NOMO-1 treated with DMSO at 0.1 percent for 48 hours (cell line): ENCODE results near the gene CPTP.

Source experiments
- DNase-seq: peaks from one replicate; lab custom pipeline; 2025; ENCODE audit not compliant: unreplicated experiment; lab: John Stamatoyannopoulos, UW

The CPTP gene

DNA sequence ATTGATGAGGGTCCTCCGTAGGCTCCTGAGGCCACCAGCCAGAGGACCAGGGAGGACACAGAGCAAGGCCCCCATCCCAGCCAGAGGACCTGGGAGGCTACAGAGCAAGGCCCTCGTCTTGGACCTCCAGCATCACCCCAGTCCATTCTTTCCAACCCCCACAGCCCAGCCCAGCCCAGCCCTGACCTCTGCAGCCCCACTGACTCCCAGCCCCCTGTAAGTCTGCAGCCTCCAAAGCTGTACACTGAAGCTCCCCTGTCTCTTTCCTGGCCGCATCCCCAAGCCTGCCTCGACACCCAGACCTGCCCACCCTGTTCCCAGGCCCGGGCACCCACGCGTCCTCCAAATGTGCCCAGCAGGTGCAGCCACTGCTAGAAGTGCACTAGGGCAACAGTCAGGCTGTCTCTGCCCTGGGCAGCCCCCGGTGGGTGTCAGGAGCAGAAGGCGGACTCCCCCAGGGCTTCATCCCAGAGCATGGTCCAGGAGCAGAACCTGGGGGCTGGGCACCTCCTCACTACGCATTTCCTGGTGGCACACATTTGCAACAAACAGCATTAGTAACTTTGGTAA lies 22.5 kb downstream of the CPTP start:
- no peak for DNase-seq

DNA sequence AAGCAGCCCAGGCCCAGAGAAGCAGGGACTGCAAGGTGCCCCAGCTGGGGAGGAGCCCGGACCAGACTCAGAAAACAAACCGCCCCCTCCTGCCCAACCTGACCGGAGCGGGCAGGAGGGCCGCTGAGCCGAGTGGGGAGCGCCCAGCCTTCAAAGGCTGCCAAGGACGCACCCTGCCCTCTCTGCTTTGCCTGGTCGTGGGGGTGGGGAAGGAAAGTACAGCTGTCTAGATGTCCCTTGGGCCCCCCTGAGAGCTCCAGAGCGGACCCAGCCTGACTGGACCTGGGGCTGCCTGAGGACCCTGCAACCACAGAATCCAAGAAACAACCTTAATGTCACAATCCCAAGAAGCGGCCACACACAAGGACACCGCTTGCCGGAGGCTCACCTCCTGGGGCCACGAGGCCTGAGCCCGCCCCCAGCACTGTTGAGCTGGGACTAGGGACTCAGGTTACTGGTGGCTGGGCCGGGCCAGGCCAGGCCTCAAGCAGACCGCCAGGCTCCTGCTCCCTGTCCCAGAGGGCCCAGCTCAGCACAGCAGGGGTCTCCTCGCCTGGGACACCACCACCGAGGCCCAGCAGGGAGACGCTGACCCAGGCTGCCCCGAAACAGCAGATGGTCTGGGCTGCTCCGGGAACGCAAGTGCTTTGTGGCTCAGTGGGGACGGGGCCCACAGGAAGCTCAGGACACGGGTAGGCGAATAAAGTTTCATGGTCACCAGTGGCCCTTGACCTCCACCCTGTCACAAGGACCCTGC lies 23.2 kb downstream of the CPTP start:
- DNase-seq: no peak

DNA sequence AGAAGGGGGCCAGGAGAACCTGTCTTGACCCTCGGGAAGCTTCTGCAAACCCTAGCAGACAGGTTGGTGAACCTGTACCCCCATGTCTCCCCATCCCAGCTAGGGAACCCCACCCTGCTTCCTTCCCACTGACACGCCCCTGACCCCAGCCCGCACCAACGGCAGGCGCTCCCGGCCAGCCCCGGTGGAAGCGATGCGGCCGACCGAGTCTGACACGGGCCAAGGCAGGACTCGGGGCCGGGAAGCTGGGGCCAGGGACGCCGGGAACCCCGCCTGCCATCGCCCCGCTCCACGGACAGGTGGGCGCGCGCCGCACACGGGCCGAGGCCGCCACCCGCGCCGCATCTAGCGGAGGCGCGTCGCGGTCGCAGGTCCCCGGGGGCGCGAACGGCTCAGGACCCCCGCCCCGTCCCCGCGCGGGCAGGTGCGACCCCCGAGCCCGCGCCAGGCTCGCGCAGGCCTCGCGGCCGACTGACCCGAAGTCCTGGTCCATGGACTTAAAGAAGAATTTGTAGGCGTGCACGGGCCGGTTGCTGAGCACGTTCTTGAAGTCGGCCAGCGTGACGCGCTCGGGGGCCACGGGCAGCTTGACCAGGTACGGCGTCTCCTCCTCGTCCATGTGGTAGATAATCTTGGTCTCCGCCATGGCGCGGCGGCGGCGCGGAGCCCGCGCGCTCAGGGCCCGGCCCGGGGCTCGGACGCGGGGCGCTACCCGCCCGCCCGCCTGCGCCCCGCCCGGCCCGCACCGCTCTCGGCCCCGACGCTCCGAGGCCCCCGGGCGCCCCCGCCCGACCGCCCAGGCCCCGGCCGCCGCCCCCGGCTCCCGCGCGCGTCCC lies 24.0 kb downstream of the CPTP start:
- DNase-seq: no peak

DNA sequence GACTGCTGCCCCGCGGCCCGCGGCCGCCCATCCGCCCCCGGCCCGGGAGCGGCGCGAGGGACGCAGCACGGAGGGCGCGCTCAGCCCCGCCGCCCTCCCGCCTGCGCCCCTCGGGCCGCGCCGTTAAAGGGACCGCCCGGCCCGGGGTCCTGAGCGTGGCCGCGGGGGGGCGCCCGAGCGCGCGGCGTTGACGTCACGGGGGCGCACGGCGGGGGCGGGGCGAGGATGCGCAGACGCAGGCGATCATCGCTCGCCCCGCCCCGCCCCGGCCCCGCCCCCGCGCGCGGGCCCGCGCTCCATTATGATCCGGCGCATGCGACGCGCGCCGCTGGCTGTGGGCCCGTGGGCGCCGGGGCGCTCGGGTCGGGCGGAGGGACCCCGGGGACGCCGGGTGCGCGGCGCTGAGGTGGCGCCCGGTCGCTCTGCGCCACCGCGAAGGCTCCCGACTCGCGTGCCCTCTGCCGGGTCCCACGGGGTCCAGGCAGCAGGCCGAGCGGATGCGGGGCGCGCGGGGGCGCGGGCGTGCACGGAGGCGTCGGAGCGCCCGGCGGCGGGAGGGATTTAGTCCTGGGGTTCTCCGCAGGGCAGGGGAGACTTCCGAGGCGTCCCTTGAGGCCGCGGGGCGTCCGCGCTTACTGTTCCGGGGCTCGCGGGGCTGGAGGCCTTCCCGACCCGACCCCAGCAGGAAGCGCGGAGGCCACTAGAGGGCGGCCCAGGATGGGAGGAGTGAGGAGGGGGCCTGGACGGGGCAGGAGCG lies 24.8 kb downstream of the CPTP start, which contains the start of gene DVL1:
TSS of gene DVL1 (minus strand) at position 163 of the 757 bp plus-strand sequence. CDS start 353 bp downstream, outside the sequence.
- peak; percentile 46 for DNase-seq

DNA sequence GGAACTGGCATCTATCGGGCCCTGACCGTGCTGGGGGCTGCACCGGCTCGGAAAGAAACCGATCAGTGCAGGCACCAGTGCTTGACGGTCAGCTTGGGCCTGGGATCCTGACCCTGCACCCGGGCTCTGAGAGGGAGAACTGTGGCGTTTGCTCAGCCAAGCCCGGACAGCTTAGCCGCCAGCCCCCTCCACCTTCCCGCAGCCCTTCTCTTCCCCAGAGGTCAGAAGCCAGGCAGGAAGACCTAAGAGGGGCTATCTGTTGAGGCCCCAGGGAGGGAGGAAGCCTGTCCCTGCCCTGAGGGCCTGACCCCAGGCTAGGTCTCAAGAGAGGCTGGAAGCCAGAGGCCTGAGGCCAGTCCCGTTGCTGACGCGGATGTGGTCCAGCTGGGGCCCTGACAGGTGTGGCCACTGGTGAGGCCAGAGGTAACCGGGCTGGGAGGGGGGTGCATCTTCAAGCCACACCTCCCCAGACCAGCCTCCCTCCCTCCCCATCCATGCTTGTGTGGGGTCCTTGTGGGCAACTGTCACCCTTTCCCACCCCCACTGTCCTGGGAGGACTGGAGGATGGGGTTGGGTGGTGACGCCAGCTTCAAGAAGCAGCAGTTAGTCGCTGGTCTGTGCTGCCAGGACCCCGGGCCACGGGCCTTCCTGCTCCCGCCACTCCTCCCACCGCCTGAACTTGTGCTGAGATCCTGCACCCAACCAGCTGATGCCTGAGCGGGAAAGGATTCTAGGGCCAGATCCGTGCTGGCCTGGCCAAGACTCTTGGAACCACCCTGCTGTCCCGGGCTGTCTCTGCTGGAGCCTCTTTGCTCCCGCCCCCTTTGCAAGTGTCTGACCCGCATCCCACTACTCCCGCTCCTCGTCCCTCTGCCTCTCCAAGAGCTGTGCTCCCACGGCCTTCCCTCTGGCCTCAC lies 27.2 kb downstream of the CPTP start:
- no peak for DNase-seq

DNA sequence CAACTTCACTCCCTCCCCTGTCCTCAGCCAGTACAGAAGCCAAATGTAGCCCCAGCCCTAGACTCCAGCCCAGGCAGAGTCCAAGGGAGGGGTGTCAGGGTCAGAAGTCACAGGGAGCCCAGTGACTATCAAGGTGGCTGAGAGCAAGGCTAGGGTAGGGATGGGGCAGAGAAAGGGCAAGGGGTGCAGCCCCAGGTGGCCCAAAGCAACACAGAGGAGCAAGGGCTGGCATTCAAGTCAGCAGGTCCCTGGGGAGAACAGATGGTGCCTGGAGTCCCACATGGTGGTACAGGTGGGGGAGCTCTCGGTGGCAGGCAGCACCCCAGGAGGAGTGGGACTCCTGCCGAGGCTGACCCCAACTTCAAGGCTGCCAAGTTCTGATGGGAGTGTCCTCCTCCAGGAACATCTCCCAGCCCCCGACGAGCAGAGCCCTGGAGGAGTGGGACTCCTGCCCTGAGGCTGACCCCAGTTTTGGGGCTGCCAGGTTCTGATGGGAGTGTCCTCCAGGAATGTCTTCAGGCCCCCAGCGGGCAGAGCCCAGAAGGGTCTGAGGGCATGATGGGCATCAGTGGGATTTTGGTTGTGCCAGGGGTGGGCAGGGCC lies 28.3 kb downstream of the CPTP start:
- DNase-seq: no peak

DNA sequence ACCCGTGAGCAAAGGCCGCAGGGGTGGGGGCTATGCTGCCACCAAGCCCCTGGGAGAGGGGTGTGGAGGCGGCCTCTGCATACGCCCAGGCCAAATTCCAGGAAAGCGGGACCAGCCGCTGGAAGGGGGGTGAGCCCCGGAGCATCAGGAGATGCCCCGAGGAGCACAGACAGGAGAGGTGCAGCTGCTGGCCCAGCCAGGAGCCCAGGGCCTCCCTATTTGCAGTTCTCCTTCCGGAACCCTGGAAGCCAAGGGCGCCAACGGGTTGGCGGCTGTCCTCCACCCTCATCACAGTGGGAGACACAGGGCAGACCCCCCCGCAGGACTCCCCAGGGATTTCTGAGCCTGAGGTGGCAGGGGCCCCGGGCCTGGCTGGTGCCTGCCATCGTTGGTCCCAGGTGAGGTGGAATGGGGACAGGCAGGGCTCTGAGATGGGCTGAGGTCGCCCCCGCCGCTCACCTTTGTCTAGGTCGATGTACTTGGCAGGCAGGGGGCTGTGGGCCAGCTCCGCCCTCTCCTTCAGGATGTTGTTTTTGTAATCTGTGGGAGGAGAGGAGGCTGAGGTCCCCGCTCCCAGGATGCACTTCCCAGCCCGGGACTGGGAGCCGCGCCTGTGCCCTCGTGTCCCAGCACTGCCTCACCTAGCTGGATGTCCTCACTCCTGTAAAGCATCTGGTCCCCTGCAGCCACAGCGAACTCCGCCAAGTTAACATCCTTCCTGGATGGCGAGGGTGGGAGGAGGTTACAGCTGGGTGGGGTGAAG lies 29.0 kb downstream of the CPTP start:
- no peak for DNase-seq

DNA sequence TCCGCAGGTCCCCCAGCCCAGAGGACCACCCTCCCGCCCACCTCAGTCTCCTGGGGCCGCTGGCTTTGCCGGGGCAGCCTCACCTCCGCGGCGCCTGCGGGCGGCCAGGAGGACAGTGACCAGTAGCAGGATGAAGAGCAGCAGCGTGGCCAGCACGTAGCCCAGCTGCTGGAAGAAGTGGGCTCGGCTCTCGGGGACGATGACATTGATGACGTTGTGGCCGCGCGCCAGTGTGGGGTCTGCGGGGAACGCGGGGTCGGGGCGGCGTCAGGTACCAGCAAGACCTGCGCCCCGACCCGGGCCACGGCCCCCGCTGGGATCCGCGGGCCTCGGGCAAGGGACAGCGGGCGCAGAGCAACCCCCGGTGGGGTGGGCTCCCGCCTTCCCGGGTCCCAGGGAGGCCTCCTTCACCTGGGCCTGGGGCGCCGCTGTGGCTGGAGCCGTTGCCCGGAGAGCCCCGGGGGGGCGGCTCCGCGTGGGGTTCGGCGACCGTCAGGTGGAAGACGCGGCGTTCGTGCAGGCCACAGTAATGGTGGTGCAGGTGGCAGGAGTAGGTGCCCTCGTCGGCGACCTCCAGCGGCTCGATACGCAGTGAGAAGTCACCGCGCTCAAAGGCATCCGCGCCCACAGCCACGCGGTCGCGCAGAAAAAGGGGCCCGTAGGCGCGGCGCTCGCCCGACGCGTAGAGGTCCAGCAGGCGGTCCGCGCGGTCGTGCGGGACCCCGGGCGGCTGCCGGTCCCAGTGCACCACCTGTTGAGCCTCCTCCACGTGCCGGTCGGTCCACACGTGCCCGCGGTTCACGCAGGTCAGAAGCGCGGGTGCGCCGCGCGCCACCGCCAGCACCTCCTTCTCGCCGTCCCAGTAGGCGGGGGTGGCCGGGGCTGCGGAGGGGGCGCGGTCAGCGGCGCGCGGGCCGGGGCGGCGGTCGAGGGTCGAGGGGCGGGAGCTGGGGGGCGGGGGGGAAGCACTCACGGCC lies 30.0 kb downstream of the CPTP start:
- no peak for DNase-seq

DNA sequence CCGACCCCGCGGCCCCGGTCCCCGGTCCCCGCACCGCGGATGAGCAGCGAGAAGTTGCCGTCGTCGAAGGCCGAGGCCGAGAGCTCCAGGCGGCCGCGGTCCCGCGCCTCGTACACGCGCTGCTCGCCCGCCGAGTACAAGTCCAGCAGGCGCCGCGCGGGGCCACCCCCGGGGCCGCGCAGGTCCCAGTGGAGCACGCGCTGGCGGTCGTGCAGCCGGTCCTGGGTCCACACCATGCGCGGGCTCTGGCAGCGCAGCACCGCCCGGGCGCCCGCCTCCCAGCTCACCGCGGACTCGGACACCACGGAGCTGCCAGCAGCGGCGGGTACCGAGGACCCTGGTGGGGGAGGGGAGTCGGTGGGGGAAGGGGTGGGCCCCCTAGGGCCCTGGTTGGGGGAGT lies 30.8 kb downstream of the CPTP start:
- peak; percentile 32 for DNase-seq

DNA sequence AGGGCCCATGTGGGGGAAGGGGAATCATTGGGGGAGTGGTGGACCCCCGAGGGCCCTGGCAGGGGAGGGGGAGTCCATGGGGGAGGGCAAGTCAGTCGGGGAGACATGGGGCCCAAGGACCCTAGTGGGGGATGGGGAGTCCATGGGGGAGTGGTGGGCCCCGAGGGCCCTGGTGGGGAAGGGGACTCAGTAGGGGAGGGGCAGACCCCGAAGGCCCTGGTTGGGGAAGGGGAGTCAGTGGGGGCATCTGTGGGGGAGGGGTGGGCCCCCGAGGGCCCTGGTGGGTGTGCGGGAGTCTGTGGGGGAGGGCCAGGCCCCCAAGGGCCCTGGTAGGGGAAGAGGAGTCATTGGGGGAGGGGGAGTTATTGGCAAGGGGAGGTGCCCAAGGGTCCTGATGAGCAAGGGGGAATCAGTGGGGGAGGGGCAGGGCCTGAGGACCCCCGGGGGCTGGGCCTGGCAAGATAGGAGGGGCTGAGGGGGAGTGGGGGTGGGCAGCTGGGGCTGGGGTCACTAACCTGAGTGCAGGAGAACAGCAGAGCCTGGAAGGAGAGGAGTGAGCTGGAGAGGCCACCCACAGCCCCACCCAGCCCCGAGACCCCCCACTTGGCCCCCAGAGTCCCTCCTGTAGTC lies 31.7 kb downstream of the CPTP start:
- no peak for DNase-seq

DNA sequence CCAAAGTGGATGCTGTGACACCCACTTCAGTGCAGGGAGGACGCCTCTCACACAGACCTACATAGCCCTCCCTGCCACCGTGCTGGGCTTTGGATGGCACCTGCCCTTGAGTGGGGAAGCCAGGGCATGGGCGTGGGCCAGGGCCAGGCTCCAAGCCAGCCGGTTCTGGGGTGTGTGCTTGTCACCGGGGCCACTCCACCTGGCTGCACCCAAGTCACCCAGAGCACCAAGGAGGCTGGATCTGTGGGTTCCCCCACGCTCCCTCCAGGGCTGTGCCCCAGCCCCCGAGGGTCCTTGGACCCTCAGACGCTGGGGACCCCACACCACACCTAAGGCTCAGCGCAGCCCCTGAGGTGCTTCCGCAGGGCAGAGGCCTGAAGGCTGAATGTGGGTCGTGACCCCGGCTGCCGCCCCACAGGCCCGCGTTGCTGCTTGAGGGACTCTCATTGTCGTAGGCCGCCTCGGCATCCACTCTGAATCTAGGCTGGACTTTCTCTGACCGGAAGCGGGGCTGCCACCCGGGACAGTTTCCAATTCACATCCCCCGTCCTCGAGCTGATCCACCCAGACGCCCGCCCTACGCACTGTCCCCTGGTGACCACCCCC lies 32.3 kb downstream of the CPTP start:
- DNase-seq: no peak

DNA sequence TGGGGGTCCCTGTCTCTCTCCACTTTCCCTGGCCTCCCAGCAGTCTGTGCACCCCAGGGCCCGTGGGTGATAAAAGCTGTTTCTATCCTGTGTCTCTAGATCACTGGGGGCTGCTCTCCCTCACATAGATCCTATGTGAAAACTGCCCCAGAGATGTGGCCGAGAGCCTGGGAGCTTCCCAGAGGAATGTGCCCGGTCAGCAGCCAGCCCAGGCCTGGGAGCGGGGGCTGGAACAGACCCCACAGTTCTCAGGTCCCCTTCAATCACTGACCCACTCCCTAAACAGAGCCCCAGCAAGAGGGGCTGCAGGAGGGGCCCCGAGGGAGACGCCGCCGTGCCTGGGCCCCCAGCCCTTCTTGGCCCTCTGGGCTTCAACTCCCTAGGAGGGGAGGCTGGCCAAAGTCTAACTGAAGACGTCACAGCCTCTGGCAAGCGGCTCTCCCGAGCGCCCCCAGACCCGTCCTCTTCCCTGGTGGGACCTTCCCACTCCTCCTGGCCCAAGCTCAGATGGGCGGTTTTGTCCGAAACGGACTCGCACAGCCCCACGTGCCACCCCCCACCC lies 33.4 kb downstream of the CPTP start:
- DNase-seq: no peak

DNA sequence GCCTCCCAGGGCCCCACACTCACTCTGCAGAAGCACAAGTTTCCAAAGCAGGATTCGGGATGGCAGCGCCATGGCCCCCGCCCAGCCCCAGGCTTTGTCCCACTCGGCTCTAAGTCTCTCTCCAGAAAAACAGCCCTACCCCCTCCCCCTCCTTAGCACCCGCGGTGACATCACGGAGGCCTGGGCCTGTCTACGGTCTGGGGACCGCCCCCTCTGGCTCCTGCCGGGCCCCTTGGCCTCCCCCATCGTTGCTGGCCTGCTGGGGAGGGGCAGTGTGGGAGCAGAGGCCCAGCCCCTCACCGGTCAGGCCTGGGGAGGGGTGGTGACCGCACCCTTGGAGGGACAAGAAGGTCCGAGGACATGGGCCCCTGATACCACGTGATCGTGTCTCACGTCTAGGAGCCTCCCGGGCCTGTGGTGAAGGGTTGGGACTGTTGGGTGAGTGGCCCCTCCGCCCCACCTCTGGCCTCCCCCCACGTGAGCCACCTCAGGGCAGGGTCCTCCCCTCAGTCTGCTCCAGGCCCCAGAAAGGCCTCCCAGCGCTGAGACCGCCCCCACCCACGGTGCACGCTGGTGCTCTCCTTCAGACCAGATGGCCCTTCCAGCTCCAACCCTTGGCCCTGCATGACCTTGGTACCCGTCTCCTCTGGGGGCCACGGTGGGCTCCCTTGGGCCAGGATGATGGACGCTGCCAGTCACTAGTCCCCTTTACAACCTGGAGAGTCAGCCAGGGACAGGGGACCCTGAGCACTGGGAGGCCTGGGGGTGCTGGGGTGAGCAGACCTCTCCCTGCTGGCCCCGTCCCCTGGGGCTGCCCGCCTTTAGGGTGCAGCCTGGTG lies 34.0 kb downstream of the CPTP start, which contains the start of gene MXRA8:
TSS of gene MXRA8 (minus strand) at position 123 of the 839 bp plus-strand sequence. CDS start at position 72, 51 bp downstream.
- DNase-seq: no peak

DNA sequence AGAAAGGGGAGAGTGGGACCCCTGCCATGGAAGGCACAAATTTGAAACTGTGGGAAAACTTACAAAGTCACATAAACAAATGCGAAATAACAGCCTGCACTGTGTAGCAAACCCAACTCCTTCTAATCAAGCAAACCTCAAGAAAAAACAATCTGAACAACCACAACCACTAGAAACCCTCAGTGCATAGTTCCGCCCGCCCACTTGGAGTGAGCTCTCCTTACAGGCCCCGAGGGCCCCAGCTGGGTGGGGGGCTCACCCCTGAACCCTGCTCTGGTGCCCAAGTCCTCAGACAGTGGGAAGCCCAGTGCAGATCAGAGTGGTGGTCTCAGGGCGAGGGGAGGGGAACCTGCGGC lies 34.7 kb downstream of the CPTP start:
- DNase-seq: no peak

DNA sequence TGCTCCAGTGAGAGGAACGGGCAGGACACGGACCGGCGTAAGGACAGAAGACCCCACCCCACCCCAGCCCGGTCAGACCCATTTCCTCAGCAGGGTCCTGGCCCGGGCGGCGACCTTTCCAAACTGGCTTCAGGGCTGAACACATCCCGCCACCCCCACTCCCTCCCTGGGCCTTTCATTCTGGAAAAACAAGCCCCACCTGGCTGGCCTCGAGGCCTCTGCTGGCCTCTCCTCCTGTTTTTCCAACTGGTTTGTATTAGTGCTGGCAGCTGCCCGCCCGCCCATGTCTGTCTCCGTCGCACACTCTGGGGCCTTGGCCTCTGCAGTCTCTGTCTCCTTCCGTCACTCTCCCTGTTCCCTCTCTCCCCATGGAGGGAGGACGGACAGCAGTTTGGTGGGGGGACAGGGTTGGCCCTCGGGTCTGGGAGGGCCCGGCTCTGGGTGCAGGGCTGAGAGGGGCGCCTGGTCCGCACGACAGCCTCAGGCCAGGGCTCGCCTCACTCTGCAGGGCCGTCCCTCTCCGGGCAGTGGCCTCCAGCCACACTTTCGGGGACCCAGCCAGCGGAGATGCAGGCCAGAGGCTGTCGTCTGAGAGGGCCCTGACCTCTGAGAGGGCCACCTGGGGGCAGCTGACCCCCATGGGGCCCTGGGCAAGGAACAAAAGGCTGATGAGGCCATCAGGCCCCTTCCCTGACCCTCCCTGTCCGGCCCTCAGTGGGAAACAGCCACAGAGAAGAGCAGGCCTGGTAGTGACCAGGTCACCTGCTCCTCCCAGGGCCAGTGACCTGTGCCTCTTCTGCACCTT lies 35.3 kb downstream of the CPTP start:
- no peak for DNase-seq
